GM18511 (cell line): ENCODE measurements around the gene PCNX1.
"Not testable (repeated sequence)": the region's sequence is repeated elsewhere in the genome, so short reads cannot be mapped to it uniquely, and the experiment has no call there.

ENCODE experiments used
- ATAC-seq: cut with Tn5 transposase; IDR thresholded peaks from one replicate; pipeline ENCODE4 v1.9.1; 2021; ENCODE audit warnings: mild to moderate bottlenecking, moderate library complexity; ENCODE audit not compliant: unreplicated experiment

The PCNX1 gene

DNA sequence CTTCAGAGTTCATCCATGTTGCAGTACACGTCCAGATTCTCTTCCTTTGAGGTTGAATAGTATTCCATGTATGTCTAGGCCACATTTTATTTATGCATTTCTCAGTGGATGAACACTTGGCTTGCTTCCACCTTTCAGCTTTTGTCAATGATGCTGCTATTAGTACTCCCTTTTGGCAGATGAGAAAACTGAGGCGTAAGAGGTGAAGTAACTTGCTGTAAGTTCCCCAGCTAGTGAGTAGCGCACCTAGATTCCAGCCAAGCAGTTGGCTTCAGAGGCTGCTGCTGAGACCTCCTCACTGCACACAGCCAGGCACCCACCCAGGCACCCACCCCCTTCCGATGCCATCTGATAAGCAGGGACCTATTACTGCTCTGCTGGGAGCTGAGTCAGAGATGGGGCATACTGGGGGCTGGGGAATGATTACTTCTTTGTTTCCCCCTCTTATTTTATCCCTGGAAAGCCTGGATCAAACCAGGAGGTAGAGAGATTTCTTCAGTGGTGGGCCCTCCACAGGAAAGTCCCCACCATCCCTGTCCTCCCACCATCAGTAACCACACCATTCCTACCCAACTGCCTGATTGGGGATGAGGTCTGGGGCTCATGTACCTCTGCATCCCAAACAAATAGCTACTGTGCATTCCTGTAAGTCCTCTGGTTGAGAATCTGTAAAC, 234.6 kb downstream of the PCNX1 start:
- no peak for ATAC-seq

DNA sequence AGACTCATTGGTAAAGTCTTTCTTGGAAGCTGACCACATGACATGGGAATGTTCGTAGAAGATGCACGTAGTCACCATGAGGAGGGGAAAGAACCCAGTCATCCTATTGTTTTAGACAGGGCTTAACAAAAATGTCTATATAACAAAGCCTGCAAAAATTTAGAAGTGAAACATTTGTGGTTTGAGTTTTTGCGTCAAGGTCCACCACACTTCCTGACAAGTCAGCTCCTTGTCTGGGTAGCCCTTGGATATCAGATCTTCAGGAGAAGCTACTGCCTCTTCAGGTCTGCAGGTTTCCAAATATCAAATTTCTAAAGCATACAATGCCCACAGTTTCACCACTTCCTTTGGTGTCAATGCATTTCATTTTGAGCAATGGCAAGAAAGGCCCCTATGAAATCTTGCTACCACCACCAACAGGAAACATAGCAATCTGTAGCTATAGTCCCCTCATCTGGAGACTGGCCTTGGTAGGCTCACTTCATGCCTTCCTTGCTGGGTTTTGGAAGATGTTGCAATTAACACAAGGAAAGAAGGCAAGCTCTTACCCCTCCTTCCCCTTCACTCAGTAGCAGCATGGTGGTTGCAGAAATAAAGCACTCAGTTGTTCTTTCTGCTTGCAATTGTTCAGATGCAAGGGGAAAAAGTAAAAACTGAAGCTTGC, 235.2 kb downstream of the PCNX1 start:
- ATAC-seq = no peak

- no peak for ATAC-seq
These were observed 236.4 kb downstream of the PCNX1 start for GRCh38 chr14:71143381-71144290.

DNA sequence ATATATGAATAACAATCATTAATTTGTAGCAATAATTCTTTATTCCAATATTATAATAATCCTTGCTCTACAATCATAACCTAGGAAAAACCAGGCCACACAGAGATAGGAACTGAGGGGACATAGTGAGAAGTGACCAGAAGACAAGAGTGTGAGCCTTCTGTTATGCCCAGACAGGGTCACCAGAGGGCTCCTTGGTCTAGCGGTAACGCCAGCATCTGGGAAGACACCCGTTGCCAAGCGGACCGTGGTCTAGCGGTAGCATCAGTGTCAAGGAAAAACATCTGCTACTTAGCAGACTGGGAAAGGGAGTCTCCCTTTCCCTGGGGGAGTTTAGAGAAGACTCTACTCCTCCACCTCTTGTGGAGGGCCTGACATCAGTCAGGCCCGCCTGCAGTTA, 240.1 kb downstream of the PCNX1 start:
- ATAC-seq = not testable (repeated sequence)

DNA sequence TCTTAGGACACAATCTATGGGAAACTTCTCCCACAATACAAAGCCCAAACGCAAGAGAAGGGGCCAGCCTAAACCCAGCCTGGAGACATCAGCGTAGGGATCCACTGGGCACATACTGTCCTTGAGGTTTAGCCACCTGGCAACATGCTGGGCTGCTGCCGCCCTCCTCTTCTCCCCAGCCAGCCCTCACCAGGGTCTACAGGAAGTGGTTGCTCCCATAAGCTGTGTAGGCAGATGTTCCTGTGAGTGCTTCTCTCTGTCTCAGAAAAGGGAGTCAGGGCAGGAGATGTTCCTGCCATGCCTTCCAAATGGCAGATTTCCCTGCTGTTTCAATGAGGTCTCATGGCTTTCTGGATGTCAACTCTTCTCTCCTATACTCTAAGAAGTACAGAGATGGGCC, 241.4 kb downstream of the PCNX1 start:
- no peak for ATAC-seq

DNA sequence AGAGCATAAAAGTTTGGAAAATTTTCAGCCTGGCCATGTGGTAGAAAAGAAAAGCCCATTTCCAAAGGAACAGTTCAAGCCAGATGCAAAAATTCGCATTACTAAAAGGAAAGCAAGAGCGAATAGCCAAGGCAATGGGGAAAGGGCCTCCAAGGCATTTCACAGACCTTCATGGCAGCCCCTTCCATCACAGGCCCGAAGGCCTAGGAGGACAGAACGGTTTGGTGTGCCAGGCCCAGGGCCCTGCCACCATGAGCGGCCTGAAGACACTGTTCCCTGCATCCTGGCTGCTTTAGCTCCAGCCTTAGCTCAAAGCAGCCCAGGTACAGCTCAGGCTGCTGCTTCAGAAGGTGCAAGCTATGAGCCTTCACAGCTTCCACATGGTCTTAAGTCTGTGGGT, 243.5 kb downstream of the PCNX1 start:
- ATAC-seq = no peak

GRCh38 chr14:71155743-71156142, 248.5 kb downstream of the PCNX1 start:
- no peak for ATAC-seq

DNA sequence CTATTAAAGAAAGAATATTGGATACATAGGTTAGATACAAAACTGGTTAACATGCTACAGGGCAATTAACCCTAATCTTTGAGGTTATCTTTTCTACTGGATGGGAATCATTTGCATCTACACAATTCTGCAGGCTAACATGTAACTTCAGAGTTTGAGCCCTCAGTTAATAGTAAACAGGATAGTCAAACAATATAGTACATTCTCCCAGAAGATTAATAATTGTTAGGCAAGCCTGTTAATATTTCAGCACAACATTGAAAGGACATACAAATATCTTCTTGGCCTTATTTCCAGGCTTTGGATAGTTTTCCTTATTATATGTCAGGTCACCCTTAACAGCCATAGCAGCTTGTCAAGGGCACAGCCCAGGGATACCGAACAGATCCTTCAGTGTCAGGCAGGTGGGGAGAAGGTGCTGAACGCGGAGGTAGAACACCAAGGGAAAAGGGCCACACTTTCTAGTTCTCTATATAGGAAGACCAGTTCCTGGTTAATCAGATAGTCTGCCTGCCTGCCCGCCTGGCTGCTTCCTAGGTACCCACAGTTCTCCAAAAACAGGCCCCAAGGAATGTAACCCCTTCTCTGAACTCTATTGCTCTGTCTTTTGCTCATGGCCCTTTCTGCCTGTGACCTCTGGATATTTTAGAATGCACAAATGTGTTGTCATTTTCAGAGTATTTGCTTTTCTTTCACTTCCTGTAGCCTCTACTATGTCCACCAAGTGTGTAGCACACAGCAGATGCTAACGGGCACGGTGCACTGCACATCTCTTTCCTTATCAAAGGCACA, 256.0 kb downstream of the PCNX1 start:
- ATAC-seq = no peak

- ATAC-seq = no peak
These were observed 256.8 kb downstream of the PCNX1 start for GRCh38 chr14:71163842-71164629.
